Breast epithelium (tissue), 4 donors: ENCODE data around the gene PRDX2. TPM values are rescaled to one million over a fixed set of nuclear protein-coding genes. Genes with fewer than 3 reads are reported as not detected.

ENCODE experiments used
- DNase-seq, 2 donors: peaks; one replicate each; pipeline ENCODE4 v3.0.0-alpha.2; 2019; ENCODE audit warnings: low spot score in 2 of 2
- H3K27ac ChIP-seq, 2 donors: fragments of 200-600 bp; sonication (generic) in 1 of 2; one replicate each; pipeline ENCODE4 v1.5.1; 2016 to 2019; ENCODE audit warnings: mild to moderate bottlenecking in 1 of 2
- H3K27me3 ChIP-seq, 2 donors: fragments of 200-600 bp; sonication (generic) in 1 of 2; one replicate each; pipeline versions ENCODE4 v1.5.1 to v1.6.0; 2017 to 2019; ENCODE audit warnings: control low read depth in 1 of 2, mild to moderate bottlenecking in 1 of 2
- H3K36me3 ChIP-seq: fragments of 200-600 bp; one replicate; pipeline ENCODE4 v1.5.1; 2019
- H3K4me1 ChIP-seq, 2 donors: fragments of 200-600 bp; sonication (generic); one replicate each; pipeline ENCODE4 v1.5.1; 2016 to 2019; ENCODE audit warnings: control low read depth in 1 of 2
- H3K4me3 ChIP-seq, 3 donors: fragments of 200-600 bp; sonication (generic); 1 replicate in 2 of 3; 2 replicates in 1 of 3; pipeline ENCODE4 v1.5.1; 2016 to 2019; ENCODE audit warnings: mild to moderate bottlenecking in 3 of 3, moderate library complexity in 2 of 3
- H3K9me3 ChIP-seq, 2 donors: fragments of 200-600 bp; sonication (generic) in 1 of 2; one replicate each; pipeline ENCODE4 v1.5.1; 2016 to 2019; ENCODE audit warnings: control low read depth in 1 of 2
- POLR2A ChIP-seq: fragments of 450-650 bp; IDR thresholded peaks from one replicate; pipeline ENCODE4 v1.6.1; 2016; ENCODE audit warnings: antibody characterized with exemption, mild to moderate bottlenecking, moderate library complexity
- POLR2AphosphoS5 ChIP-seq, 3 donors: sonication (generic); formaldehyde crosslinking; IDR thresholded peaks; one replicate each; pipeline ENCODE4 v1.6.1; 2017; ENCODE audit warnings: antibody characterized with exemption in 3 of 3
- intact Hi-C: fragments of 100-400 bp; cut with DNase I; formaldehyde crosslinking; loops from one replicate; pipeline ENCODE4 v1.15.1; 2023; ENCODE audit warnings: low total_unique reads
- total RNA-seq, 3 donors: library from RNA; depleted of rRNA; stranded (reverse); fragments of >200 nt; gene quantifications; one replicate each; pipeline ENCODE4 v1.1.0, GENCODE V29; 2016
- TF ChIP-seq, protein P1 (sequence below), 3 donors: fragments of 450-650 bp; IDR thresholded peaks; one replicate each; pipeline ENCODE4 v1.5.1; 2016 to 2017; ENCODE audit warnings: antibody characterized with exemption in 3 of 3, mild to moderate bottlenecking in 3 of 3, moderate library complexity in 3 of 3

Gene PRDX2
- total RNA-seq, 3 donors from 2014 or later, result 150 to 199 (median 199) TPM

DNA sequence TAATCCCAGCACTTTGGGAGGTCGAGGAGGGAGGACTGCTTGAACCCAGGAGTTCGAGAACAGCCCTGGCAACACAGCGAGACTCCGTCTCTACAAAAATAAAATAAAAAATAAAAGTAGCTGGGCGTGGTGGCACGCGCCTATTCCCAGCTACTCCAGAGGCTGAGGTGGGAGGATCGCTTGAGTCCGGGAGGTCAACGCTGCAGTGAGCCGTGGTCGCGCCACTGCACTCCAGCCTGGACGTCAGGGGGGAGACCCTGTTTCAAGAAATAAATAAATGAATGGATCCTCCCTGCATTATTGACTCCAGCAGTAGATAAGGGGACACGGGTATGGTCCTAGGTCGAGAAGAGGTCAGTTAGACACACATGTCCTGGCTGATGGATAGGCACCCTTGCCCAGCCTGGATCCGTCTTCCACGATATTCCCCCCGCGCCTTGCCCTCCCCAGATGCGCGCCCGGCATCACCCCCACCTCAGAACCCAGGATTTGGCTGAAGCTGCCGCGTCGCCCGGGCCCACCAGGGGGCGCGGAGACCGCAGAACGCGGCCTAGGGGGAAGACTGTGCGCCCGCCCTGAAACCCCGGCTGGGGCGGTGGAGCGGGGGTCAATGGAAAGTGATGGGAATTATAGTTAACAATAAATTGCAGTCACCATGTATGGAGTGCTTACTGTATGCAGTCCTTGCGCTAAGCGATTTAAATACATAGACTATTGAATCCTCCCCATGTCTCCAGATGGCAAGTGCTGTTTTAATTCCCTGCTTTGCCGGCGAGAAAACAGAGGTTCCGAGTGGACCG, 24.2 kb downstream of the PRDX2 start:
- peaks cover 0 to 5% of the 10 kb centered on the region in 2 donors for H3K4me1 ChIP-seq

DNA sequence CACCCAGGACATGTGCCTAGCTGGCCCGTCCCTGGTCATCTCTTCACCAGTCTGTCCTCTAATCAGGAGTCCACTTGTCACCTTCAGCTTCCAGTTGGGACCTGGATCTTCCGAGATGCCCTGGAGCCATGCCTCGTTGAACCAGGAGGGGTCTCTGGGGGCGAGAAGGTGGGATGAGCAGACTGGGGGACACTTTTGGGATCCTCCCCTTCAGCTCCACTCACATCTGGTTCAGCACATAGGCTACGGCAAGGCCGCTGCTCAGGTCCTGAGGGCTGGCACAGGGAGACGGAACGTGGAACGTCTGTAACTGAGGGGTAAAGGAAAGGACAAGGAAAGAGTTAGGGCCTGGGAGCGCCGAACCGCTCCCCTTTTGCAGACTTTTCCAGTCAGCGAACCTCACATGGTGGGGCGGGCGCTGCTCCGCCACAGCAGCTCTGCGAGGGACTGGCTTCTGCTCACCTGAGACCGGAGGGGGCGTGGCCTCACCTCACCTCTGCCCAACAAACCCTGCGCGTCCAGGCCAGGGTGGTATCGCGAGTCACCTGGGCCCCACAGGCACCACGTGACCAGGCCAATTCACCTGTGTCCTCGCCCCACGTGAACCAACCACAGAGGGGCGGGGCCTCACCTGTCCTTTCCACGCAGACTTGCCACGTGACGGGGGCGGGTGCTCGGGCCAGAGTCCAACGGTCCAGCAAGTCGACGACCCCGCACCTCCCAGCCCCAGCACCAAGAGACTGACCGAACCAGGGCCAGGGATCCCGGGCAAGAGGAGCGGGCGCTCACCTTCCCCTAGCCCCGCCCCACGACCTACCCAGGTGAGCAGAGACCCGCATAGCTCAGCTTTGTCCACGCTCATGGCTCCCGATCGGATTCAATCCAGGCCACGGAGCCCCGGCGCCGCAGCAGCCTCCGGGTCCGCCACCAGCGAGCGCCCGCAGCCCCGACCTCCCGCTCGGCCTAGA, 26.7 kb downstream of the PRDX2 start, which contains the start of gene HOOK2:
TSS of gene HOOK2 (minus strand) at position 965 of the 968 bp plus-strand sequence. CDS start at position 862, 103 bp downstream.
- H3K4me3 ChIP-seq, result peak within 1 kb of the TSS; percentile 47 to 71 (median 58)
- H3K9me3 ChIP-seq, result no peaks in the 10 kb centered on the region
- H3K27me3 ChIP-seq, result no peaks in the 10 kb centered on the region
- TF ChIP-seq, protein P1, sequence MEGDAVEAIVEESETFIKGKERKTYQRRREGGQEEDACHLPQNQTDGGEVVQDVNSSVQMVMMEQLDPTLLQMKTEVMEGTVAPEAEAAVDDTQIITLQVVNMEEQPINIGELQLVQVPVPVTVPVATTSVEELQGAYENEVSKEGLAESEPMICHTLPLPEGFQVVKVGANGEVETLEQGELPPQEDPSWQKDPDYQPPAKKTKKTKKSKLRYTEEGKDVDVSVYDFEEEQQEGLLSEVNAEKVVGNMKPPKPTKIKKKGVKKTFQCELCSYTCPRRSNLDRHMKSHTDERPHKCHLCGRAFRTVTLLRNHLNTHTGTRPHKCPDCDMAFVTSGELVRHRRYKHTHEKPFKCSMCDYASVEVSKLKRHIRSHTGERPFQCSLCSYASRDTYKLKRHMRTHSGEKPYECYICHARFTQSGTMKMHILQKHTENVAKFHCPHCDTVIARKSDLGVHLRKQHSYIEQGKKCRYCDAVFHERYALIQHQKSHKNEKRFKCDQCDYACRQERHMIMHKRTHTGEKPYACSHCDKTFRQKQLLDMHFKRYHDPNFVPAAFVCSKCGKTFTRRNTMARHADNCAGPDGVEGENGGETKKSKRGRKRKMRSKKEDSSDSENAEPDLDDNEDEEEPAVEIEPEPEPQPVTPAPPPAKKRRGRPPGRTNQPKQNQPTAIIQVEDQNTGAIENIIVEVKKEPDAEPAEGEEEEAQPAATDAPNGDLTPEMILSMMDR (IDR thresholded peaks at IDR 0.05), result no peak
- peak; percentile 63 for TF ChIP-seq POLR2A
- peak; percentile 18 to 72 (median 43) for TF ChIP-seq POLR2AphosphoS5 (IDR thresholded peaks at IDR 0.05)
- H3K36me3 ChIP-seq, result no peaks in the 10 kb centered on the region
- peaks cover 0 to 5% of the 10 kb centered on the region in 2 donors for H3K4me1 ChIP-seq
- H3K27ac ChIP-seq, result peak within 1 kb of the TSS; percentile 92 to 93
- peak; percentile 98 to 99 for DNase-seq
- intact Hi-C loops, result no loop called here

More for the DNA sequence above, 24.2 kb downstream of the PRDX2 start:
- Histone ChIP-seq H3K4me3 (peak overlapping the region; percentile 54 to 80 (median 73)), H3K9me3 (no peaks in the 10 kb centered on the region), H3K27me3 (no peaks in the 10 kb centered on the region), H3K27ac (peak overlapping the region; percentile 97 to 98), H3K36me3 (no peaks in the 10 kb centered on the region)
- TF ChIP-seq POLR2A (no peak), POLR2AphosphoS5 (IDR thresholded peaks at IDR 0.05) (peak; percentile 68 to 74 (median 74))
- TF ChIP-seq, protein P1 (IDR thresholded peaks at IDR 0.05), result peak; percentile 97 to 99 (median 98)
- intact Hi-C loops, result loop anchor here (2.0 kb wide), 1 partner anchor 13 kb away; the partner anchor contains the start of gene JUNB
- peak; percentile 71 to 77 for DNase-seq

DNA sequence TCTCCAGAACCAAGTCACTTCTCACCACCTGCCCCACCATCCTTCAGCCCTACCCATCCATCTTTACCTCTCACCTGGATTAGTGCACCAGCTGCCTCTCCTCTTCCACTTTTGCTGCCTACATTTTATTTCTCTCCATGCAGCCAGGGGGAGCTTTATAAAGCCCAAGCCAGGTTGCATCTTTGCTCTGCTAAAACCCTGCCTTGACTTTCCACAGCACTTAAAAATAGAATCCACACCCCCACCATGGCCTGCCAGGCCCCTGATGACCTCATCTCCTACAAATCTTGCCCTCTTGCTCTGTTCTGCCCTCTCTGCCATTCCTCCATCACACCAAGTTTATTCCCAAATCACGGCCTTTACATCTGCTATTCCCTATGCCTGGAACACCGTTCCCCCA, 28.0 kb downstream of the PRDX2 start:
- intact Hi-C loops, result no loop called here
- no peak for DNase-seq
- H3K4me1 ChIP-seq, result no peaks in the 10 kb centered on the region
- no peaks in the 10 kb centered on the region for H3K36me3 ChIP-seq
- H3K9me3 ChIP-seq, result no peaks in the 10 kb centered on the region
- no peak overlapping the region for H3K4me3 ChIP-seq
- no peaks in the 10 kb centered on the region for H3K27me3 ChIP-seq
- H3K27ac ChIP-seq, result no peak overlapping the region
- TF ChIP-seq POLR2A, result no peak
- TF ChIP-seq POLR2AphosphoS5 (IDR thresholded peaks at IDR 0.05), result no peak
- TF ChIP-seq, protein P1 (IDR thresholded peaks at IDR 0.05), result no peak

DNA sequence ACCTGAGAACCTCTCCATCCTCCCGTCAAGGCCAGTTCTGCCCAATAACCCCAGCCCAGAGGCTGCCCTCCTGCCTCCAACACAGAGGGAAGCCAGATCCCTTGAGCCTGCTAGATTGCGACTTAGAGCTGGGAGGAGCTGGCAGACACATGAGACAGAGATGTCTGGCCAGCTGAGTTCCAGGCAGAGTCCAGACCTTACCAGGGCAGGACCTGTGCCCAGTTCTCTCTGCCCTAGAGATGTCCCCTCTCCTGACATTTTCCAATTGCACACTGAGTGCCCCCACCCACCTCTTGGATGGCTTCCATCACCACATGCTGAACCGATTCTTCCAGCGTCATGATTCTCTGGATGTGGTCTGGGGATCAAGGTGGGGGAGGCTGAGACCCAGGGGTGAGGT, 29.3 kb downstream of the PRDX2 start:
- no peak overlapping the region for H3K27ac ChIP-seq
- DNase-seq, result no peak
- H3K27me3 ChIP-seq, result no peaks in the 10 kb centered on the region
- no peak for TF ChIP-seq POLR2A
- TF ChIP-seq POLR2AphosphoS5 (IDR thresholded peaks at IDR 0.05), result no peak
- TF ChIP-seq, protein P1 (IDR thresholded peaks at IDR 0.05), result no peak
- no peak overlapping the region for H3K4me3 ChIP-seq
- intact Hi-C loops, result no loop called here
- no peaks in the 10 kb centered on the region for H3K9me3 ChIP-seq
- no peaks in the 10 kb centered on the region for H3K36me3 ChIP-seq
- no peaks in the 10 kb centered on the region for H3K4me1 ChIP-seq
